OCI-LY1 (cell line): ENCODE measurements around the gene GOLGA6L10.

Experiments
- H2AFZ ChIP-seq: fragments of 200-600 bp; sonication (generic), shearing (Covaris generic); 2 replicates; pipeline ENCODE4 v1.6.0; 2014; ENCODE audit warnings: antibody characterized with exemption, mild to moderate bottlenecking, low read length
- H3F3A ChIP-seq: fragments of 200-600 bp; sonication (generic), shearing (Covaris generic); 2 replicates; pipeline ENCODE4 v1.6.0; 2014; ENCODE audit warnings: mild to moderate bottlenecking, antibody characterized with exemption, low read length, moderate library complexity; ENCODE audit not compliant: insufficient read depth
- H3K27ac ChIP-seq: fragments of 200-600 bp; sonication (generic); 2 replicates; pipeline ENCODE4 v1.5.1; 2014; ENCODE audit warnings: low read length, mixed run types, mild to moderate bottlenecking, low read depth; ENCODE audit not compliant: poor library complexity, severe bottlenecking
- H3K27me3 ChIP-seq: fragments of 200-600 bp; sonication (generic); 2 replicates; pipeline ENCODE4 v1.6.0; 2014; ENCODE audit warnings: antibody characterized with exemption, mild to moderate bottlenecking, low read length, moderate library complexity; ENCODE audit not compliant: insufficient read depth
- H3K36me3 ChIP-seq: fragments of 200-600 bp; sonication (generic); 2 replicates; pipeline ENCODE4 v1.6.1; 2014; ENCODE audit warnings: mild to moderate bottlenecking, antibody characterized with exemption, low read length, moderate library complexity, mixed read lengths; ENCODE audit not compliant: insufficient read depth
- H3K4me1 ChIP-seq: fragments of 200-600 bp; sonication (generic); 2 replicates; pipeline ENCODE4 v1.5.1; 2014; ENCODE audit warnings: mild to moderate bottlenecking, low read length, moderate library complexity; ENCODE audit not compliant: insufficient read depth, severe bottlenecking
- H3K4me2 ChIP-seq: fragments of 200-600 bp; sonication (generic), shearing (Covaris generic); 2 replicates; pipeline ENCODE4 v1.6.1; 2014; ENCODE audit warnings: low read length
- H3K4me3 ChIP-seq: fragments of 200-600 bp; sonication (generic); 2 replicates; pipeline ENCODE4 v1.5.1; 2014; ENCODE audit warnings: low read length, low read depth, mild to moderate bottlenecking, mixed read lengths; ENCODE audit not compliant: poor library complexity, severe bottlenecking
- H3K79me2 ChIP-seq: fragments of 200-600 bp; shearing (Covaris generic); 2 replicates; pipeline ENCODE4 v1.6.1; 2016; ENCODE audit warnings: mixed run types, low read length, mixed read lengths; ENCODE audit not compliant: insufficient read depth
- H3K9ac ChIP-seq: fragments of 200-600 bp; sonication (generic), shearing (Covaris generic); 2 replicates; pipeline ENCODE4 v1.6.1; 2014; ENCODE audit warnings: mild to moderate bottlenecking, low read length, mixed read lengths
- H3K9me2 ChIP-seq: fragments of 200-600 bp; sonication (generic), shearing (Covaris generic); 2 replicates; pipeline ENCODE4 v1.6.1; 2014; ENCODE audit warnings: low read depth, mild to moderate bottlenecking, low read length, mixed read lengths
- H3K9me3 ChIP-seq: fragments of 200-600 bp; shearing (Covaris generic); 2 replicates; pipeline ENCODE4 v1.6.1; 2014; ENCODE audit warnings: low read length, mixed read lengths
- H4K20me1 ChIP-seq: fragments of 200-600 bp; sonication (generic), shearing (Covaris generic); 2 replicates; pipeline ENCODE4 v1.6.0; 2016; ENCODE audit warnings: mild to moderate bottlenecking, low read length; ENCODE audit not compliant: insufficient read depth
- EZH2 ChIP-seq: fragments of 200-600 bp; sonication (generic), shearing (Covaris generic); IDR thresholded peaks from 2 replicates; pipeline ENCODE4 v1.8.0; 2017; ENCODE audit warnings: borderline replicate concordance, mixed run types, mild to moderate bottlenecking, antibody characterized with exemption, low read length, moderate library complexity, mixed read lengths
- TF ChIP-seq, protein P1 (sequence below): fragments of 200-600 bp; sonication (generic), shearing (Covaris generic); IDR thresholded peaks from 2 replicates; pipeline ENCODE4 v1.5.1; 2017; ENCODE audit warnings: mild to moderate bottlenecking, antibody characterized with exemption, low read length, moderate library complexity, mixed read lengths

GOLGA6L10 gene

GRCh38 chr15:82306791-82307713 is 42.2 kb downstream of the GOLGA6L10 start:
- H3K79me2 ChIP-seq = no peaks in the 10 kb centered on the region
- H3K9me3 ChIP-seq = no peaks in the 10 kb centered on the region
- H3F3A ChIP-seq = no peaks in the 10 kb centered on the region
- no peaks in the 10 kb centered on the region for H3K36me3 ChIP-seq
- H4K20me1 ChIP-seq = no peaks in the 10 kb centered on the region
- H3K4me3 ChIP-seq = no peak overlapping the region
- H3K9ac ChIP-seq = no peak overlapping the region
- no peaks in the 10 kb centered on the region for H3K4me1 ChIP-seq
- H3K27me3 ChIP-seq = no peaks in the 10 kb centered on the region
- no peak overlapping the region for H3K4me2 ChIP-seq
- no peak overlapping the region for H3K27ac ChIP-seq
- no peak overlapping the region for H2AFZ ChIP-seq
- no peaks in the 10 kb centered on the region for H3K9me2 ChIP-seq
- no peak for TF ChIP-seq EZH2
- TF ChIP-seq, protein P1, sequence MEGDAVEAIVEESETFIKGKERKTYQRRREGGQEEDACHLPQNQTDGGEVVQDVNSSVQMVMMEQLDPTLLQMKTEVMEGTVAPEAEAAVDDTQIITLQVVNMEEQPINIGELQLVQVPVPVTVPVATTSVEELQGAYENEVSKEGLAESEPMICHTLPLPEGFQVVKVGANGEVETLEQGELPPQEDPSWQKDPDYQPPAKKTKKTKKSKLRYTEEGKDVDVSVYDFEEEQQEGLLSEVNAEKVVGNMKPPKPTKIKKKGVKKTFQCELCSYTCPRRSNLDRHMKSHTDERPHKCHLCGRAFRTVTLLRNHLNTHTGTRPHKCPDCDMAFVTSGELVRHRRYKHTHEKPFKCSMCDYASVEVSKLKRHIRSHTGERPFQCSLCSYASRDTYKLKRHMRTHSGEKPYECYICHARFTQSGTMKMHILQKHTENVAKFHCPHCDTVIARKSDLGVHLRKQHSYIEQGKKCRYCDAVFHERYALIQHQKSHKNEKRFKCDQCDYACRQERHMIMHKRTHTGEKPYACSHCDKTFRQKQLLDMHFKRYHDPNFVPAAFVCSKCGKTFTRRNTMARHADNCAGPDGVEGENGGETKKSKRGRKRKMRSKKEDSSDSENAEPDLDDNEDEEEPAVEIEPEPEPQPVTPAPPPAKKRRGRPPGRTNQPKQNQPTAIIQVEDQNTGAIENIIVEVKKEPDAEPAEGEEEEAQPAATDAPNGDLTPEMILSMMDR = no peak

- Histone ChIP-seq H3F3A (no peaks in the 10 kb centered on the region), H3K4me3 (no peak overlapping the region), H3K9me3 (no peaks in the 10 kb centered on the region), H3K27me3 (no peaks in the 10 kb centered on the region), H2AFZ (no peak overlapping the region), H3K27ac (no peak overlapping the region), H3K9ac (no peak overlapping the region), H3K4me2 (no peak overlapping the region), H3K79me2 (no peaks in the 10 kb centered on the region), H3K9me2 (no peaks in the 10 kb centered on the region), H4K20me1 (no peaks in the 10 kb centered on the region), H3K36me3 (no peaks in the 10 kb centered on the region), H3K4me1 (no peaks in the 10 kb centered on the region)
- no peak for TF ChIP-seq EZH2
- TF ChIP-seq, protein P1 = no peak
These were observed 43.6 kb downstream of the GOLGA6L10 start for GRCh38 chr15:82305621-82306048.

DNA sequence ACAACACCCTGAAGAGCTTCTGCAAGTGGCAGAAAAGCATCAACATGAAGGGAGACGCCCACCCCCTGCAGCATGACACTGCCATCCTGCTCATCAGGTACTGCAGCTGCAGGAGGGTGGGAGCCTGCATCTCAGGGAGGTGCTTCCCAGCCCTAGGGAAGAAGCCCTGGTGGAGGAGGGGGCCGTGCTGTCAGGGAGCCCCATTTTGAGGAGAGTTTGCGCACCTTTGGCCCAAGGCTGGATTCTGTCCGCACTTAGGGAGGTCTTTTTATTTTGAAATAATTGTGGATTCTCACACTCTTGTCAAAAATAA is 44.5 kb downstream of the GOLGA6L10 start:
- H3K9me2 ChIP-seq = no peaks in the 10 kb centered on the region
- no peaks in the 10 kb centered on the region for H3K36me3 ChIP-seq
- H2AFZ ChIP-seq = no peak overlapping the region
- H3F3A ChIP-seq = no peaks in the 10 kb centered on the region
- H3K4me1 ChIP-seq = no peaks in the 10 kb centered on the region
- H3K27ac ChIP-seq = no peak overlapping the region
- H3K9ac ChIP-seq = no peak overlapping the region
- no peak overlapping the region for H3K4me2 ChIP-seq
- H3K27me3 ChIP-seq = no peaks in the 10 kb centered on the region
- no peaks in the 10 kb centered on the region for H3K9me3 ChIP-seq
- H4K20me1 ChIP-seq = no peaks in the 10 kb centered on the region
- H3K4me3 ChIP-seq = no peak overlapping the region
- TF ChIP-seq, protein P1 = no peak
- no peak for TF ChIP-seq EZH2
- H3K79me2 ChIP-seq = no peaks in the 10 kb centered on the region
